HG03521 (cell line): ENCODE results near the gene TYR.
"Not testable (repeated sequence)": the region's sequence is repeated elsewhere in the genome, so short reads cannot be mapped to it uniquely, and the experiment has no call there.

Experiments
- ATAC-seq: cut with Tn5 transposase; IDR thresholded peaks from one replicate; pipeline ENCODE4 v1.9.1; 2021; ENCODE audit warnings: mild to moderate bottlenecking, moderate library complexity; ENCODE audit not compliant: unreplicated experiment

Gene TYR

DNA sequence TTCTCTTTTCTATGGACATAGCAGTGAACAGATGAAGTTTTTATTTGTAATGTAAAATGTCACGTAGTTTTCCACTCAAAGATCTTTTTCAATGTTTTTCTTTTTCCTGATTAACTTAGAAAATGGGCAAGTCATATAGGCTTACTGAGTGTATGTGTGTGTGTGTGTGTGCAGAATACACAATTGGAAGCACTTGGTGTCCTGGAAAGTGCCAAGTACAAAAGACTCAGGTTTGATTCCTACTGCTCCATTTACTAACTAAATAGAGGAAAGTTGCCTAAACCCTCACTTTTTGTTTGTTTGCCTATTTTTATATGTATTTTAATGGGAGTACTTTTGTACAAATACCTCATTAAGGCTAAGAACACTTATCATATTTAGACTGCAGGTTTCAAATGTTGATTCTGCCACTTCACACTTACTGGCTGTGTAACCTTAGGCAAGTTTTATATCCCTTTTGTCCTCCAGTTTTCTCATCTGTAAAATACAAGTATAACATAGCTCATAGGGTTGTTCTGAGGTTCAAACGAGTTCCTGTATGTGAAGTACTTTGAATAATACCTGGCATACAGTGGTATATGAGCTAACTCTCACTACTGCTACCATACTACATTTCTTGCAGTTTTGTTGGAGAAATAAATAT lies 90.1 kb downstream of the TYR start:
- ATAC-seq, result no peak

GRCh38 chr11:89272540-89273088 lies 94.9 kb downstream of the TYR start:
- ATAC-seq, result not testable (repeated sequence)

GRCh38 chr11:89273220-89273619 lies 95.5 kb downstream of the TYR start:
- ATAC-seq, result not testable (repeated sequence)

DNA sequence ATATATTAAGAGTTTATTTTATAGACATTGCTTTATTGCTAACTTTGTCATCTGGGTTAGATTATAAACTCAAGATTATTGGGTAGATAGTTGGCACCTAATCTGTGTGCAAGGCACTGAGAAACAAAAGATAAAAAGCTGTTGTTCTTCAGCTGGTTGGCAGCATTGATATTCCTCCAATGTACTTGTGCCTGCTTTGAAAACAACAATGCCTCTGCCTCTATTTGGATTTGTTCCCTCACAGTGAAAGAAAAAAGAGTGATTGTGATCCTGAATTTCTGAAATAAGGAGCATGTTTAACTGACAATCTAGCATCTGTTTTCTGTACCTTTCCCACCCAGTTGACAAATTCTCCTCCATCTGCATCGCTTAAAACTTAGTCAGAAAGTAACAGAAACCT lies 98.3 kb downstream of the TYR start:
- no peak for ATAC-seq

- no peak for ATAC-seq
Measured at GRCh38 chr11:89279176-89279575, 101.5 kb downstream of the TYR start.

DNA sequence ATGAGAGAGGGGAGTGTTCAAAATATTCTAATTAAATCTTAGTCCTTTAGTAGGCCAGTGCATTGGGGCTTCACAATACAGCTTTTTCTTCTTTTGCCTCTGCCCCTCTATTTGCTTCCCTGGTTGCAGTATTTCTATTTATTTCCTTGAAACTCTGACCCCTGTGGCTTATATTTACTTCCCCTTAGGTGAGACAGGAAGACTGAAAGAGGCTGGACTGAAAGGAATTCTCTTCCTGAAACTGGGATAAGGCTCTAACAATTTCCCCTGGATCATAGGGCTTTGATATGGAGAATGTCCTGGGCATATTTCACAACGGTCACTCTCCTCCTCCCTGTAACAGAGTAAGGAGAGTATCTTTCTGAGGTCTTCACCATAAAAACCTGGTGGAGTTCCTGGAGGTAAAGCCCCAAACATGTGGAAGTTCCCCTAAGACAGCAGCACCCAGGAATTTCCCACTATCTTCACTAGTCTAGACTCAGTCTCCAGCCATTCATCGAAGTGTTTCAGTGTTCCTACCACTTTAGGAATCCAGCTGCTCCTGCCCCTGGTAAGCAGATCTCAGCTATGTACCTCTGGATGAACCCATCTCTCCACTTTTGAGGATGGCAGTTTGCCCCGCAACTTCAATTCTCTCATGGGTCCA lies 103.5 kb downstream of the TYR start:
- ATAC-seq, result not testable (repeated sequence)

- ATAC-seq, result not testable (repeated sequence)
Measured at GRCh38 chr11:89286601-89287000, 108.9 kb downstream of the TYR start.

GRCh38 chr11:89288004-89288403 lies 110.3 kb downstream of the TYR start:
- ATAC-seq, result not testable (repeated sequence)

- ATAC-seq, result no peak
Measured at GRCh38 chr11:89293965-89294679, 116.4 kb downstream of the TYR start.

GRCh38 chr11:89295023-89295422 lies 117.3 kb downstream of the TYR start:
- ATAC-seq, result not testable (repeated sequence)

DNA sequence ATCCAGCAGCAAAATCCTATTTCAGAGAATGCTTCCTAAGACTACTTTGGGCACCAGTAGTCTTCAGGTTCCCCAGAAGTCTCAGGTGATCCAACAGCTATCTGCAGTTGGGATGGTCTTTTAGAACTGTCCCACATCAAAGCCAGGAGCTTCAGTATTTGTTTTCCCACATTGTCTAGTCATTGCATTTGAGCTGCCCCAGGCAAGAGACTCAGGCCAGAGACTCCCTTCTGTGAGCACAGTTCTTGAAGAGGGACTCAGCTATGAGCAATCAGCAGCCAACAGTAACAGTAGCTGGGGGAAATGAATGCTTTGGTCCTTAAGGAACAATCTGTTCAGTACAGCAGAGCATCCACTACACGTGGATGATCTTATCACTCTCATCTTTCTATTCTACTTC lies 125.4 kb downstream of the TYR start:
- ATAC-seq, result not testable (repeated sequence)

GRCh38 chr11:89308272-89308671 lies 130.6 kb downstream of the TYR start:
- ATAC-seq, result not testable (repeated sequence)

GRCh38 chr11:89309321-89309985 lies 131.8 kb downstream of the TYR start:
- ATAC-seq, result not testable (repeated sequence)

- not testable (repeated sequence) for ATAC-seq
Measured at GRCh38 chr11:89310607-89311006, 132.9 kb downstream of the TYR start.

GRCh38 chr11:89321401-89321800 lies 143.7 kb downstream of the TYR start:
- no peak for ATAC-seq

GRCh38 chr11:89327885-89328284 lies 150.2 kb downstream of the TYR start:
- no peak for ATAC-seq

DNA sequence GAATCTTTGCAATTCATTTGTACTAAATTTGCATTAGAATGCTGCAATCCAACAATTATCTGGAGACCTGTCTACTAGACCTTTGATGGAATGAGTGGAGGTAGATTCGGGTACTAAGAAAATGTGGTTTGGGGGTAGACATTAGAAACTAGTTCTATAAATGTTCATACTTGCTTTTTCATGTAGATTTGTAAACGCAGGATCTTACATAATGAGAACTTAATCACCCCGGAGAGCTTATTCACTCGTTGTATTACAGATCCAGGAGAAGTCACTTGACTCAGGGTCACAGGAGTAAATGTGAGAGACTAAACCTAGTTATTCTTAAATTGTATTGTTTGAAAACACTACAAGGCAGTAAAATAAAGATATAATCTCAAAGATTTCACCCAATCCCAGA lies 154.3 kb downstream of the TYR start:
- not testable (repeated sequence) for ATAC-seq

- not testable (repeated sequence) for ATAC-seq
Measured at GRCh38 chr11:89333704-89334103, 156.0 kb downstream of the TYR start.

GRCh38 chr11:89337100-89337650 lies 159.5 kb downstream of the TYR start:
- not testable (repeated sequence) for ATAC-seq

DNA sequence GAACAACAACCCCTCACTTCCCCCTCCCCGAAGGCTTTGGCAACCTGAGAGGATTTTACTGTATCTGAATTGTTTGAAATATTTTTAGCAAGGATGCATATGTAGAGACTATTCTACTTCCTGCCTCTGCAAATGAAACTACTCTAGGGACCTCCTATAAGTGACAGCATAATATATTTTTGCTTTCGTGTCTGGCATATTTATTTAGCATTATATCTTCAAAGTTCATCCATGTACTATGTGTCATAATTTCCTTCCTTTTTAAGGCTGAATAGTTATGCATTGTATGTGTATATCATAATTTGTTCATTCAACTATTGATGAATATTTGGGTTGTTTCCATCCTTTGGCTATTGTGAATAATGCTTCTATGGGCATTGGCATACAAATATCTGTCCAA lies 160.4 kb downstream of the TYR start:
- ATAC-seq, result not testable (repeated sequence)

DNA sequence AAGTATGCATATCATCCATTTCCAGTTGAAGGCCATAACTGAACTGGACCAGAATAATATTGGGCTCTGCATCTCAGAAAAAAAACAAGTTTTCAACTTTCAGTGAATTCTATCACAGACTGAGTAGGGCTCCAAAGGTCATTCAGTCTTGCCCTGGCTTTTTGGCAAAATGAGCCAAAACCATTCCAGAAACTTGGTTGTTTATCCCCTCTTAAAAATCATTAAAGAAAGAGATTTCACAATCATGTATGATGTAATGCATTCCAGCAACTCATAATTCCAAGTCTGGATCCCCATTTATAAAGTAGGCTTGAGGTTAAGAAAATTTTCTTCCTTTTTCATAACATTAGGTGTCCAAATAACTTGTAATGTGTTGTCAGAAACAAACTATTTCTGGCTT lies 162.8 kb downstream of the TYR start:
- ATAC-seq, result not testable (repeated sequence)
